HG03159 (cell line): ENCODE results near the gene SLC29A4.
"Not testable (repeated sequence)": the region's sequence is repeated elsewhere in the genome, so short reads cannot be mapped to it uniquely, and the experiment has no call there.

Experiments
- ATAC-seq: cut with Tn5 transposase; IDR thresholded peaks from one replicate; pipeline ENCODE4 v1.9.1; 2021; ENCODE audit warnings: mild to moderate bottlenecking, moderate library complexity; ENCODE audit not compliant: unreplicated experiment

Gene SLC29A4

DNA sequence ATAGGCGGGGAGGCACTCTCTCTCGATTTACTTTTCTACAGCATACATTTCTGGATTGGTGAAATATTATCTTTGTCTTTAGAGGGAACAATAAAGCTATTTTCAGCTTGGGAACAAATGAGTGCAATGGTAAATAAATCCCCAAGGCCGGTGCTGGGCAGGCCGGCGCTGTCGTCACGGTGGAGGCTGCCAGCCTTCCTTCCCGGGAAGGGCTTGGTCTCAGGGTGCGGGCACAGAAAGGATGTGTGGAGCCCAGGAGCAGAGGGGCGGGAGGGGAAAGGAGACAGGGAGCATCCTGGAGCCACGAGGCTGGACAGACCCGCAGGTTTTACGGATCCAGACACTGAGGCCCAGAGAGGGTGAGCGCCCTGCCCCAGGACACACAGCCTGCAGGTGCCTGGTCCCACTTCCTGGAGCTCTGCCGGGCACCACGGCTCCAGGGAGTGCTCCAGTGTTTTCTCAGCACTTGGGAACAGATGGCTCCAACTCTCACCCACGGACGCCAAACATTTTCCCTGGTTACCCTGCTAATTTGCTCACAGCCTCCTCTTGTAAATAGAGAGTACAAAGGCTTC, 8.8 kb upstream of the SLC29A4 start:
- ATAC-seq = not testable (repeated sequence)

DNA sequence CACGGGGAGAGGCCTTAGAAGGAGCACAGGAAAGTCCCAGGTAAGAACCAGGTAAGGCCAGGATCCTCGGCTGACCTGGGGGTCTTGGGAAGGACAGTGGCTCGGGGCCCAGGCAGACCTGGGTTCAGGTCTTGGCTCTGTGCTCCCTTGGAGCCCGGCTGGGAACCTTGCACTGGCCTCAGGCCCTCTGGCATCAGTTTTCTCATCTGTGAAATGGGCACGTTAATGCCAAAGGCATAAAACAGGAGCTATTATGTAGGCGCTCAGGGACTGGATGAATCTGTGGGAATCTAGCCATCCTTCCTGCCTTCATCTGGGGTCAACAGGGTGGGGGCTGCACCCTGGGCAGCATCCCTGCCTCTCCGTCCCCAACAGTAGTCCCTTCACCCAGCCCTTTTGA, 8.3 kb upstream of the SLC29A4 start:
- ATAC-seq = no peak

DNA sequence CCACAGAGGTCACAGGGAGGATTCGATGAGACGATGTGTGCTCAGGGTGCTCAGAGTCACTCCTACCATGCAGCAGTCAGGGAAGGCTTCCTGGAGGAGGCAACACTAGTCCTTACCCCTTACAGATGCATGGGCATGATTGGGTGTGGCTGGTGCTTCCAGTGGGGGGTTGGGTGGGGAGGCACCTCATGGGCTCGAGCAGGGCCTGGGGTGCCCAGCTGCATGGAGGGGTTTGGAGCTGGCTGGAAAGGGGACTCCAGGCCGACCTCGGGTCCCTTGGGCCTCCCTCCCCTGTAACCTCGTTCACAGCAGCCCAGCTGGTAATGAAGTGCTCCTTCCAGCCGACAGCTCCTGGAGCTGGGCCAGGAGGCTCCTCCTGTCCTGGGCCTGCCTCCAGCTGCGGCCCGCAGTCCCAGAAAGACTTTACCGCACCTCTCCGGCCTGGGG, 7.7 kb upstream of the SLC29A4 start:
- ATAC-seq = not testable (repeated sequence)

DNA sequence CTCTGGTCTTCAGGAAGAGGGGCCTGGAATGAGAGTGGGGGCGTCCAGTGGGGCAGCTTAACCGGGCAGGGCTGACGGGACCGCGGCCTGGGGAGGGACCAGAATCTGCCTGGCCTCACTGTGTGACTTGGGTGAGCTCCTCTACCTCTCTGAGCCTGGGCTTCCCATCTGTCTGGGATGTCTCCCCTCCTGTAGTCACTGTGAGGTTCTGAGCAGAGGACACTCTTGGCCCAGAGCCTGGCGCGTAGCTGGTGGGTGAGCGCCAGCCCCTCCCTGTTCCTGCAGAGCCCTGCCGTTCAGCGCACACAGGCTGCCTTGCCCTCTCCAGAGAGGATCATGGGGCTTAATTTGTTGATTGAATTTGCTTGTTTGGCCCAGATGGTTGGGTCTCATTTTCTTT, 7.2 kb upstream of the SLC29A4 start:
- ATAC-seq = not testable (repeated sequence)

DNA sequence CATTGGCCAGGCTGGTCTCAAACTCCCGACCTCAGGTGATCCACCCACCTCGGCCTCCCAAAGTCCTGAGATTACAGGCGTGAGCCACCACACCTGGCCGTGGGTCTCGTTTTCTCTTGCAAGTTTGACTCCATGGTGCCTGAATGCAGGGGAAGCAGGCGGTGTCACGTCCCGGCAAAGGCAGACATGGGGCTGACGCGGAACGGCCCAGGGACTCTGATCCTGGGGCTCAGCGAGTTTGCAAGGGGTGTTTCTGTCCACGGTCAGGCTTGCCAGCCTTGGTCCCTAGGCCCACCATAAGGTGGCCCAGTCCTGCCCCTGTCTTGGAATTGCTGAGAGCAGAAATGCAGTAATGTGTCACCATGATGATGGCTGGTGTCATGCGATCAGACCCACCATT, 6.6 kb upstream of the SLC29A4 start:
- ATAC-seq = not testable (repeated sequence)

DNA sequence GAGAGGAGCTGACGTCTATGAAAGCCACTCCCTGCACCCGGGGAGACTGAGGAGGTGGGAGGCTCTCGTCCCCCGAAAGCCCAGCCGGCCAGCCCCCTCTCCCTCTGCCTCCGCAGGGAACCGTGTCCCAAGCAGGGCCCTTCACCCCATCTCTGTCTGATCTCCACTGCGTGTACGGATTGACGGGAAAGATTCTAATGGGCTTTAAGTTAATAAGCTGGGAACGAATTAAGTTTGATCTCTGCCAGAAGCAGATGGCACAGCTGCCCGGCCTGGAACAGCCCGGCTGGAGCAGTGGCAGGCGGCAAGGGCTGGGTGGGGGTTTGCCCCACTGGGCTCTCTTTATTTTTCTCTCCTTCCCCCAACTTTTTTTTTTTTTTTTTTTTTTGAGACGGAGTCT, 6.1 kb upstream of the SLC29A4 start:
- ATAC-seq = no peak

DNA sequence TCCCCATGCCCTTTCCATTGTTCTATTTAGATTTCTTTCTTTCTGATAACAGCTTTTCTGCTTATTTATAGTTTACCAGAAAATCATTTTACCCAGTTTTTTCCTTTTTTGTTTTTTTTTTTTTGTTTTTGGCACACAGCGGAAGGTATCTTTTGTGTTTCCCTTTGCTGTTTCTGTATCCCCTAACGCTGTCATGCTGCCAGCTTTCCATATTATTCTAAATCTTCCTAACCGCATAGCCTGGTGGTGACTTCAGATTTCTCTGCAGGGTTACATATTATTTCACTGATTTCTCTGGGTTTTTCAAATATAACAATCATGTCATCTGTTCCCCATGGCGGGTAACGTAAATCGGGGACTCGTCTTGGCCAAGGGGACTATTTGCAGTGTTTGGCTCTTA, 4.0 kb upstream of the SLC29A4 start:
- ATAC-seq = no peak

DNA sequence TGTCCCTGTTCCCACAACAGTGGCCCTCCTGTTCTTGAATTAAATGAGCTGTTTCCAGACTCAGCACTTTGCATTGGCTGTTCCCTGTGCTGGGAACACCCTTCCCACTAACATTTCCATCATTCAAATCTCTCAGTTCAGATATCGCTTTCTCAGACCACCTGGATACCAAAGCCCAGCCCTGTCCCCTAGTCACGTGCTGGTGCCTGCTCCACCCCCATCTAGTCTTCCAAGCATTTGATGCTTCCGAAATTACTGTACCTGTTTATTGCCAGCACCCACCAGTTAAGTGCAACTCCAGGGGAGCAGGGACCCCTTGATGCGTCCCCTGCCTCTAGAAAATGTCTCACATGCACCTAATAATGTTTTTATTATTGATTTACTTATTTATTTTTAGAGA, 3.0 kb upstream of the SLC29A4 start:
- no peak for ATAC-seq

DNA sequence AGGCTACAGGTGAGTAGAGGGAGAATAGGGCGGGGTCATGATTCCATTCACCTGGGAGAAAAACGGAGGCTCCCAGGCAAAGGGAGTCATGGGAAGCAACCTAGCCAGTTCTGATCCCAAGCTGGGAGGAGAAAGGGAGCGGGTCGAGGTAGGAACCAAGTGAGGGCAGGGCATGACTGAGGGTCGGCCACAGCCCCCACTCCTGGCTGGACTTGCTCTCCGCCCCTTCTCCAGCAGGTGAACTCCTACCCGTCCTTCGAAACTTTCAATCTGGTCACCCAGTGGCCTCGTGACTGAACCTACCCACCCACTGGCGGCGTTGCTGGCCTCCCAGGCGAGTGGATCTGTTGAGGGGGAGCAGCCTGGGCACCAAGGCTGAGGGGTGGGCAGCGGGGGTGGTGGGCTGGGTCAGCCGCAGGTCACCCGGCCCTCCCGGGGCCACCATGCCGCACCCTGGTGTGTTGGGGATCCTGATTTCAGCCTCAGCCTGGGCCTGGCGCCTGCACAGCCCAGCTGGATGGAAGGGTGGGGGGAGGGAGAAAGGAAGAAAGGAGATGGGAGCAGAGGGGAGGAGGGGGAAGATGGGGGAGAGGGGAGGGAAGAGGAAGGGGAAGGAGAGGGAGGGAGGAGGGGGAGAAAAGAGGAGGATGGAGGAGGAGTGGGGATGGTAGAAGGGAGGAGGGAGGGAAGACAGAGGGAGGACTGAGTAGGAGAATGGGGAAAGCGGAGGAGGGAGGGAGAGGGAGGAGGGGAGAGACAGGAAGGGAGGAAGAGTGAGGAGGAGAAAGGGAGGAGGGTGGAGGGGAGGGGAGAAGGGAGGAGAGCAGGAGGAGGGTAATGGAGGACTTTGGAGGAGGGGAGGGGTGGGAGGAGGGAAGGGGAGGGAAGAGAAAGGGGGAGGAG, 894 bp upstream of the SLC29A4 start:
- not testable (repeated sequence) for ATAC-seq

DNA sequence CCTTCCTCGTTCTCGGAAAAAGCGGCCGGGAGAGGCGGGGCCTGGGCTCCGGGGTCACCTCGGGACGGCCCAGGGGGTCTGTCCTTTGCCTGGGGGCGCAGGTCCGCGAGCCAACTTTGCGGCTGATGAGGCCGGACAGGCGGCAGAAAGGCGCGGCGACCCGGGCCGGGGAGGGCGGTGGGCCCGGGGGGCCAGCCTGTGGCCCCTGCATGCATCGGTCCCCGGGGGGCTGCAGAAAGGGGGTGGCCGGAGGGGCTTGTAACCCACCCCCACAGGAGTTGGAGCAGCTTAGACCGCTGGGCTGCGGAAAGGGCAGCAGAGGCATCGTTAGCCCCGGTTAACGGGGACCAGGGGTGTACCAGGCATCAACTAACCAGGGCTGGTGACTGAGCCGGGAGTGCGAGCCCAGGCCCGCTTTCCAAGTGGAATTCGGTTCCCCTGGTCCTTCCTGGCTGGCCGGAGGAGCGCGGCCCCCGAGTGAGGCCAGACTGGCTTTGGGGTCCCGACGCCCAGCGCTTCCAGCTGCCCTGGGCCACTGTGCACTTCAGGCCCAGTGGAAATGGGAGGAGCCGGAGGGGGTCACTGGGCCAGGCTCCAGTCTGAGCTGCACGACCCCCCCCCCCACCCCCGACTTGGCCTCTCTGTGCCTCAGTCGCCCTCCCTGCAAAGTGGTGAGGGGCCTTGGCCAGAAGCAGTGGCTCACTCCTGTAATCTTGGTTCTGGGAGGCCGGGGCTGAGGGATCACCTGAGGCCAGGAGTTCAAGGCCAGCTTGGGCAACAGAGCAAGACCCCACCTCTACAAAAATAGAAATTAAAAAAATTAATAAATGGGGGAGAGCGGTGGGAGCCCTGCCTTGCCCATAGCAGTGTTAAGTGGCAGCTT, 919 bp downstream of the SLC29A4 start:
- no peak for ATAC-seq

DNA sequence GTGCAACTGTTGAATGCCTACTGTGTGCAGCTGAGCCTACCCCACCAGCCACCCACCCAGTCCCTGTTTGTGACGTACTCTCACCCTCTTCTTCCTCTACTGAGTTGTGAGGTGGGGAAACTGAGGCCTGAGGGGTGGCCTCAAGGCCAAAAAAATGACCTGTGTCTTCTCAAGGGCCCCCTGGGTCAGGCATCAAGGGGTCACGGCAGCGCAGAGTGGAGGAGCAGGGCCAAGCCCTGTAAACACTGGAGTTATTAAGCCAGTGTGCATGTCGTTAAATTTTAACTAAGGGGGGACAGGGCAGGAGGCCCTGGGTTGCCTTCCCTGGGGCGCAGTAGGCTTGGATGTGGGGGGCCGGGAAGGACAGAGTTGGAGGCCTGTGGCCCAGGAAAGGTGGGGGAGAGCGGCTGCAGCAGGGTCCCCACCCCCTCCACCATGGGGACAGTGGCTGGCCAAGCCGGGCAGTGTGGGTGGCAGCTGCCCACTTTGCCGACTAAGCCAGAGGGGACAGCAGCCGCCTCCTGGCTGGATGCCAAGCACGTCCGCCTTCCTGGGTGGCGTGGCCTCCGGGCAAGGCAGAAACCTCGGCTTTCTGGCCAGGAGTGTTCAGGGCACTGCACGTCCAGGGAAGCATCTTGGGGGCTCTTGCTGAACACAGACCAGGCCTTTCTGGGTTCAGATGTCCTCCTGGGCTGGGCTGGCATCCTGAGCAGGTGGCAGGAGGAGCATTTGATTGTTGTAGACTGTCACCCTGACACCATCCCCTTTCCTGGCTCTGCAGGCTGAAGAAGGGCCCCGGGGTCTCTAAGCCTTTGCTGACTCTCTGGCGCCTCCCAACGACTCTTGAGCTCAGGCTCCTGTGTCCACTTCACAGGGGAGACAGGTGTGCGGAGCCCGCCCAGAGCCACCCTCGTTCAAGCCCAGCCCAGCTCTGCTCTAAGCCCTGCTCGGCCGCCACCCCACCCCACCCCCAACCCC, 1.9 kb downstream of the SLC29A4 start:
- ATAC-seq = no peak

DNA sequence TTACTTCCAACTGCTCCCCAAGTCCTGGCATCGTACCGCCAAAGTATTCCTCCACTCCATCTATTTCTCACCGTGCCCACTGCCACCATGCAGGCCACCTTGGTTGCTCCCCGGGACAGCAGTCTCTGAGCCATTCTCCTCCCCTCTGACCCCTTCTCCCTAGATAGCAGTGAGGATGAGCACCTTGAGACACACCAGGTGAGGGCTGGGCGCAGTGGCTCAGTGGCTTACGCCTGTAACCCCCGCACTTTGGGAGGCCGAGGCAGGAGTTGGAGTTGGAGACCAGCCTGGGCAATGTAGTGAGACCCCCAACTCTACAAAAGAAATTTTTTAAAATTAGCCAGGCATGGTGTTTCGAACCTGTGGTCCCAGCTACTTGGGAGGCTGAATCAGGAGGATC, 4.2 kb downstream of the SLC29A4 start:
- no peak for ATAC-seq

DNA sequence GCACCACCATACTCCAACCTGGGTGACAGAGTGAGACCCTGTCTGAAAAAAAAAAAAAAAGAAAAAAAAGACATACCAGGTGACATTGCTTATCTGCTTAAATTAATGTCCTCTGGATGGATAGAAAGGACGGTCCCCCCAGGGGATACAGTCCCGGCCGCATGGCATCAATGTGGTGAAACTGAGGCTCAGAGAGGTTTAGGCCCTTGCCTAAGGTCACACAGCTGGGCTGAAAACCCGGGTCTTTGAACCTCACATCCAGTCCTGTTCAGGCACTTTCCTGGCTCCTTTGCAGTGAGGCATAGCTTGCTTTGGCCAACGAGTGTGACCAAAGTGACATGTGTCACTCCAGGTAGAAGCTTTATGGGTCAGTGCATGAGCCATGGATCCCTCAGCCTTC, 4.6 kb downstream of the SLC29A4 start:
- ATAC-seq = not testable (repeated sequence)

DNA sequence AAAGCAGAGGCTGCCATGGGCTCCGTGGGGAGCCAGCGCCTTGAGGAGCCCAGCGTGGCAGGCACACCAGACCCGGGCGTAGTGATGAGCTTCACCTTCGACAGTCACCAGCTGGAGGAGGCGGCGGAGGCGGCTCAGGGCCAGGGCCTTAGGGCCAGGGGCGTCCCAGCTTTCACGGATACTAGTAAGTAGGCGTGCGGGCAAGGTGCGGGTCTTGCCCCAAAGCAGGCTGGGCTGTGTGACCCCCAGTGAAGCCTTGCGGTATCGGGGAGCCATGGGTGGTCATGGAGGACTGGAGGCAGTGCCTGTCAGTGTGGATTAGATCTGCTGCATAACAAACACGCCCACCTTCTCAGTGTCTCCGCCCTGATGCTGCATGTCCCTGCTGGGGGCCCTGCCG, 5.1 kb downstream of the SLC29A4 start:
- ATAC-seq = no peak

DNA sequence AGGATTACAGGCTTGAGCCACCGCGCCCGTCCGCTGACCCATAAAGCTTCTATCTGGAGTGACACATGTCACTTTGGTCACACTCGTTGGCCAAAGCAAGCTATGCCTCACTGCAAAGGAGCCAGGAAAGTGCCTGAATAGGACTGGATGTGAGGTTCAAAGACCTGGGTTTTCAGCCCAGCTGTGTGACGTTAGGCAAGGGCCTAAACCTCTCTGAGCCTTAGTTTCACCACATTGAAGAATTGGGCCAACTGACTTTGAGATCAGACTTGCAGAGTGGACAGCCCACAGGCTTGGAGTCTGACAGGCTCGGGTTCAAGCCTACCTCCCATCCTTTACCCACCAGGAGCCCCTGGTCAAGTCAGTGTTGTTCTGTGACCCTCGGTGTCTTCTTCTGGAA, 5.8 kb downstream of the SLC29A4 start:
- ATAC-seq = not testable (repeated sequence)

DNA sequence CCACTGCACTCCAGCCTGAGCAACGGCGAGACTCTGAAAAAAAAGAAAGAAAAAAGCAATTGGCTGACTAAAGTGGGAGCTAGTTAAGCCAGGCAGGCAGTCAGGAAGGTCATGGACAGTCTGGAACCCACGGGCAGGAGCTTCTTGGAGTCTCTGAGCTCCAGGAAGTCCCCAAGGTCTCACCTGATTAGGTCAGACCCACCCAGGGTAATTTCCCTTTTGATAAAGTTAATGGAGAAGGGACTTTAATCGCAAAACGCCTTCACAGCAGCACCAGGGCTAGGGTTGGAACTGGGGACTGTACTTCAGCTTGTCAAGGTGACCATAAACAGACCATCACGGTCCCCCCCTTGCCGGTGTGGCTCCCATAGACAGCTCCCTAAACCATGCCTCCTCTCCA, 6.6 kb downstream of the SLC29A4 start:
- ATAC-seq = no peak

DNA sequence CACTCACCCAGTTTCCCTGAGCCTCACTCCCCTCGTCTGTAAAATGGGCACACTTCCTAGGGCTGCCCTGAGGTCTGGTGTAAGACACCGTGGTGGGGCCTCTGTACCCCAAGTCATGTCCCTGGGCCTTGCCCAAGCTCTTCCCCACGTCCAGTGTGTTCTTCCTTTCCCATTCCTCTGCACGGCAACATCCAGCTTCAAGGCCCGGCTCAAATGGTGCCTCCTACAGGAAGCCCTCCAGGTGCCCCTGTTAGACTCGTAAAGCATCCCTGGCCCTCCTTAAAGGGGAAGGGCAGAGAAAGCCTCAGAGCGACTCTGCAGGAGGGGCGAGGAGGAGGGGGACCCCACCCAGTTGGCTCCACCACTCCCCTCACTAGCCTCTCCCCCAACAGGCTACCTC, 8.6 kb downstream of the SLC29A4 start:
- ATAC-seq = no peak

DNA sequence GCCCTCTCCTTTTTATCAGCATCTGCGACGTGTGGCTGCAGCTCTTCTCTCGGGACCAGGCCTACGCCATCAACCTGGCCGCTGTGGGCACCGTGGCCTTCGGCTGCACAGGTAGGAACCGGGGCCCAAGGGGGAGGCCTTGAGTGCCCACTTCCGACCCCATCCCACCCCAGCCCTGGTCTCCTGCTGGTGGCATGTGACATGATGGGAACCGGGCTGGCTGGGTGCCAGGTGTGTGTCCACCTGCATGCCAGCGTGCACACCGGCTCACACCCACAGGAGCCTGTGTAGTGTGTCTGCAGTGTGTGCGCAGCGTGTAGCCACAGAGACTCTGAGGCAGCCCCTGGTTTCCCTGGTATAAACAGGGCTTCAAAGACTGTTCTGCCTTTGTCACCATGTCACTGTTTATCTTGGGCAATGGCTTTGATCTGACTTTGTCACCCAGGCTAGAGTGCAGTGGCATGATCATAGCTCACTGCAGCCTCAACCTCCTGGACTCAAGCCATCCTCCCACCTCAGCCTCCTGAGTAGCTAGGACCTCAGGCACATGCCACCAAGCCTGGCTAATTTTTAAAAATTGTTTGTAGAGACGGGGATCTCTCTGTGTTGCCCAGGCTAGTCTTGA, 9.1 kb downstream of the SLC29A4 start:
- ATAC-seq = not testable (repeated sequence)

DNA sequence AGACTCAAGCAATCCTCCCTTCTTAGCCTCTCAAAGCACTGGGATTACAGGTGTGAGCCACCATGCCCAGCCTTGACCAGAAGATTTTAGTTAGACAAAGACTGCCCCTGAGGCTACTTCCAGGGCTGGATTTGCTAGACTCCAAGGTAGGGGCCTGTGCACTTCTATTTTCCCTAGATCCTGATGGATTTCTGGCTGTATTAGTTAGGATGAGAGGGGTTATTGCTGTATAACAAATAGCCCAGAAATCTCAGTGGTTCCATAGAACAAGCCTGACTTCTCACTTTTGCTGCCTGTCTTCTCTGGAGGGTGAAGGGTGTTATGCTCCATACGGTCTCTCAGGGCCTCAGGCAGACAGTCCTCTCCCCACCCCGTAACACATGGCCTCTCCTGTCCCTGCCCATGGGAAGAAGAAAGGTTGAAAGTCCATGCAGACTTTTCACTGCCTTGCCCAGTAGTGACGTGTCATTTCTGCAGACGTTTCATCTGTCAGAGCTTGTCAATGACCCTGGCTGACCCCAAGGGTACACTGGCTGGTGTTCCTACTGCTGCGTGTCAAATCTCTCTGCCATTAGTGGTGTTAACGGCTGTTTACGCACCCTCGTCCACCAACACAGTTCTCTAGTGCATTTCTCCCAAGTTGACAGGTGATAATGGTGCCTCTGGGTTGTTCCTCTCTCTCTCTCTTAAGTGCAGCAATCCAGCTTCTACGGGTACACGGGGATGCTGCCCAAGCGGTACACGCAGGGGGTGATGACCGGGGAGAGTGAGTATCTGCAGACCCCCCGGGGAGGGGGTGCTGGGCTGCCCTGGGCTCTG, 11.6 kb downstream of the SLC29A4 start:
- no peak for ATAC-seq
